Upper lobe of left lung (tissue), 4 donors: ENCODE measurements around the gene SF3A1.

Experiments
- CTCF ChIP-seq, 6 experiments: fragments of 450-650 bp in 4 of 6; fragments of 200-600 bp in 2 of 6; sonication (generic) in 2 of 6; IDR thresholded peaks; one replicate each; pipeline ENCODE4 v1.5.1; 2016 to 2019; ENCODE audit warnings: antibody characterized with exemption in 6 of 6
- POLR2A ChIP-seq, 4 donors: fragments of 450-650 bp; IDR thresholded peaks; one replicate each; pipeline ENCODE4 v1.5.1; 2016 to 2017; ENCODE audit warnings: antibody characterized with exemption in 4 of 4, mild to moderate bottlenecking in 2 of 4
- POLR2AphosphoS5 ChIP-seq, 2 donors: sonication (generic); formaldehyde crosslinking; IDR thresholded peaks; one replicate each; pipeline ENCODE4 v1.5.1; 2017; ENCODE audit warnings: antibody characterized with exemption in 2 of 2

DNA sequence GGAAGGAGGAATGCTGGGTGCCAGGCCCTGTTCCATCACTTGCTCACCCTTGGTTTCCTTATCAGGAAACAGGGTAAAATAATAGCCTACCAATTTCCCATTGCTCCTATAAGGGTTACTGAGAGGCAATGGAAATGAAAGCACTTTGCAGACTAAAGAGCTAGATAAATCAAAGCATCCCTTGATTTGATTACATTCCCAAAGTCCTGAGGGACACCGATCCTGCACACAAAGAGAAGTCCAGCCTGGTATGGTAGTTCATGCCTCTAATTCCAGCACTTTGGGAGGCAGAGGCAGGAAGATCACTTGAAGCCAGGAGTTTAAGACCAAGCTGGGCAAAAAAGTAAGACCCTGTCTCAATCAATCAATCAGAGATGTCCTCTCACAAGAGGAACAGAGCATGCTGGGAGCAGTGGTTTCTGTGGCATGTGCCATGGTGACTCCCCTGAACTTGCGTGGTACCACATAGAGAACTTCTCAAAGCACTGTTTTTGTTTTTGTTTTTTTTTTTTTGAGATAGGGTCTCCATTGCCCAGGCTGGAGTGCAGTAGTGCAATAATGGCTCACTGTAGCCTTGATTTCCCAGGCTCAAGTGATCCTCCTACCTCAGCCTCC lies 40.6 kb downstream of the SF3A1 start:
- TF ChIP-seq POLR2AphosphoS5 (IDR thresholded peaks at IDR 0.05) = no peak
- no peak for TF ChIP-seq CTCF (IDR thresholded peaks at IDR 0.05)
- TF ChIP-seq POLR2A (IDR thresholded peaks at IDR 0.05) = no peak
